Measurements from ENCODE around the gene H2BK1. TPM values are rescaled to one million over a fixed set of nuclear protein-coding genes. Genes with fewer than 3 reads are reported as not detected.

H2BK1 gene
- total and polyA plus RNA-seq, 2 of the 13 experiments (the other 11 are each of a cell fraction or from before 2014, with no cell fraction given), result not detected

DNA sequence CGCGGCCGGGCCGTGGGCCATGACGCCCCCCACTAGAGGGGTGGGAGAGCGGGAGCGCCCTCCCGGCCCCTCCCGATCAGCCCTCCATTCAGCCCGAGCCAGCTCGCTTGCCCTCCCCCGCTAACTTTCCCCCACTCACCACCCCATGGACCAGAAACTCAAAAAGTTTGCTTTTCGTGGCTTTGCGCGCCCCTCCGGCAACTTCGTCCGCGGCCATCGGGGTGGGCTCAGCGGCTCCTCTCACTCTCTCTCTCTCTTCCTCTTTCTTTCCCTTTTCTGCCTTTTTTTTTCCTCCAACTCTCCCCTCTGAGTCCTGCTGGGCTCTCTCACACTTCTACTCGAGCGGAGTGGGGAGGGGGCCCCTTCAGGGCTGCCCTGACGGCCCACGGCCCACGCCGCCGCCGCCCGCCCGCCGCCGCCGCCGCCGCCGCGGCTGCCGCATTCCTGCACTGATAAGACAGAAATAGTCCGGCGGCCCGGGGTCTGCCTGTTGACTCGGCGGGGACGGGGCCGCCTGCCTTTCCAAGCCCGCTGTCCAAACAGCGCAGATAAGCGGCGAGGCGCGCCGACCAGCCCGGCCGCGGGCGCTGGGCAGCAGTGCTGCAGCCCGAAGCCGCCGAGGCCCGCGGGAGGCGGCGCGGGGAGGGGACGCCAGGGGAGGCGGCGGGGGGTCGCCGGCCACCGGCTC lies 38.2 kb upstream of the H2BK1 start, which contains the start of gene SMARCD3 (continued):
- TF ChIP-seq, protein P1, sequence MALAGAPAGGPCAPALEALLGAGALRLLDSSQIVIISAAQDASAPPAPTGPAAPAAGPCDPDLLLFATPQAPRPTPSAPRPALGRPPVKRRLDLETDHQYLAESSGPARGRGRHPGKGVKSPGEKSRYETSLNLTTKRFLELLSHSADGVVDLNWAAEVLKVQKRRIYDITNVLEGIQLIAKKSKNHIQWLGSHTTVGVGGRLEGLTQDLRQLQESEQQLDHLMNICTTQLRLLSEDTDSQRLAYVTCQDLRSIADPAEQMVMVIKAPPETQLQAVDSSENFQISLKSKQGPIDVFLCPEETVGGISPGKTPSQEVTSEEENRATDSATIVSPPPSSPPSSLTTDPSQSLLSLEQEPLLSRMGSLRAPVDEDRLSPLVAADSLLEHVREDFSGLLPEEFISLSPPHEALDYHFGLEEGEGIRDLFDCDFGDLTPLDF (CRISPR knock-in tag; IDR thresholded peaks at IDR 0.05), result no peak
- TF ChIP-seq ZNF720 (CRISPR knock-in tag; IDR thresholded peaks at IDR 0.05) (no peak), NONO (IDR thresholded peaks at IDR 0.05) (no peak), NONO (CRISPR knock-in tag; conservative IDR thresholded peaks at IDR 0.05) (no peak), PAWR (CRISPR knock-in tag; IDR thresholded peaks at IDR 0.05; ENCODE audit: borderline replicate concordance) (no peak), AHR (CRISPR knock-in tag; IDR thresholded peaks at IDR 0.05) (no peak), HOXA5 (CRISPR knock-in tag; IDR thresholded peaks at IDR 0.05) (0 out of 2 replicates have a peak, but pooled peaks have one; percentile 37), ZNF232 (CRISPR knock-in tag; IDR thresholded peaks at IDR 0.05; ENCODE audit: borderline replicate concordance) (no peak), EEA1 (CRISPR knock-in tag; IDR thresholded peaks at IDR 0.05; ENCODE audit: borderline replicate concordance) (no peak), SIN3B (IDR thresholded peaks at IDR 0.05; ENCODE audit: low read length) (no peak), BCL6 (CRISPR knock-in tag; IDR thresholded peaks at IDR 0.05) (no peak), NR2F1 (CRISPR knock-in tag; IDR thresholded peaks at IDR 0.05) (no peak), ZNF263 (CRISPR knock-in tag; IDR thresholded peaks at IDR 0.05) (0 out of 2 replicates have a peak, but pooled peaks have one; percentile 34), ZNF329 (CRISPR knock-in tag; IDR thresholded peaks at IDR 0.05; ENCODE audit: low read depth) (no peak), ZSCAN30 (CRISPR knock-in tag; IDR thresholded peaks at IDR 0.05) (no peak), EZH2 (conservative IDR thresholded peaks at IDR 0.05; ENCODE audit: low read depth, low read length) (no peak; the same call in 1 of the 2 replicates)
- TF ChIP-seq, protein P2, sequence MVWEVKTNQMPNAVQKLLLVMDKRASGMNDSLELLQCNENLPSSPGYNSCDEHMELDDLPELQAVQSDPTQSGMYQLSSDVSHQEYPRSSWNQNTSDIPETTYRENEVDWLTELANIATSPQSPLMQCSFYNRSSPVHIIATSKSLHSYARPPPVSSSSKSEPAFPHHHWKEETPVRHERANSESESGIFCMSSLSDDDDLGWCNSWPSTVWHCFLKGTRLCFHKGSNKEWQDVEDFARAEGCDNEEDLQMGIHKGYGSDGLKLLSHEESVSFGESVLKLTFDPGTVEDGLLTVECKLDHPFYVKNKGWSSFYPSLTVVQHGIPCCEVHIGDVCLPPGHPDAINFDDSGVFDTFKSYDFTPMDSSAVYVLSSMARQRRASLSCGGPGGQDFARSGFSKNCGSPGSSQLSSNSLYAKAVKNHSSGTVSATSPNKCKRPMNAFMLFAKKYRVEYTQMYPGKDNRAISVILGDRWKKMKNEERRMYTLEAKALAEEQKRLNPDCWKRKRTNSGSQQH (CRISPR knock-in tag; IDR thresholded peaks at IDR 0.05; ENCODE audit: low read depth), result no peak
- TF ChIP-seq, protein P3, sequence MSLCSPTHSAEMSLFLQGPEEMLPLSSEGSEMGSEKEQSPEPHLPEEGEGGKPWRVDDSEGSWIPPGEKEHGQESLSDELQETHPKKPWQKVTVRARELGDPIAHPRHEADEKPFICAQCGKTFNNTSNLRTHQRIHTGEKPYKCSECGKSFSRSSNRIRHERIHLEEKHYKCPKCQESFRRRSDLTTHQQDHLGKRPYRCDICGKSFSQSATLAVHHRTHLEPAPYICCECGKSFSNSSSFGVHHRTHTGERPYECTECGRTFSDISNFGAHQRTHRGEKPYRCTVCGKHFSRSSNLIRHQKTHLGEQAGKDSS (CRISPR knock-in tag; IDR thresholded peaks at IDR 0.05; ENCODE audit: borderline replicate concordance, low read depth), result no peak
- TF ChIP-seq, protein P4, sequence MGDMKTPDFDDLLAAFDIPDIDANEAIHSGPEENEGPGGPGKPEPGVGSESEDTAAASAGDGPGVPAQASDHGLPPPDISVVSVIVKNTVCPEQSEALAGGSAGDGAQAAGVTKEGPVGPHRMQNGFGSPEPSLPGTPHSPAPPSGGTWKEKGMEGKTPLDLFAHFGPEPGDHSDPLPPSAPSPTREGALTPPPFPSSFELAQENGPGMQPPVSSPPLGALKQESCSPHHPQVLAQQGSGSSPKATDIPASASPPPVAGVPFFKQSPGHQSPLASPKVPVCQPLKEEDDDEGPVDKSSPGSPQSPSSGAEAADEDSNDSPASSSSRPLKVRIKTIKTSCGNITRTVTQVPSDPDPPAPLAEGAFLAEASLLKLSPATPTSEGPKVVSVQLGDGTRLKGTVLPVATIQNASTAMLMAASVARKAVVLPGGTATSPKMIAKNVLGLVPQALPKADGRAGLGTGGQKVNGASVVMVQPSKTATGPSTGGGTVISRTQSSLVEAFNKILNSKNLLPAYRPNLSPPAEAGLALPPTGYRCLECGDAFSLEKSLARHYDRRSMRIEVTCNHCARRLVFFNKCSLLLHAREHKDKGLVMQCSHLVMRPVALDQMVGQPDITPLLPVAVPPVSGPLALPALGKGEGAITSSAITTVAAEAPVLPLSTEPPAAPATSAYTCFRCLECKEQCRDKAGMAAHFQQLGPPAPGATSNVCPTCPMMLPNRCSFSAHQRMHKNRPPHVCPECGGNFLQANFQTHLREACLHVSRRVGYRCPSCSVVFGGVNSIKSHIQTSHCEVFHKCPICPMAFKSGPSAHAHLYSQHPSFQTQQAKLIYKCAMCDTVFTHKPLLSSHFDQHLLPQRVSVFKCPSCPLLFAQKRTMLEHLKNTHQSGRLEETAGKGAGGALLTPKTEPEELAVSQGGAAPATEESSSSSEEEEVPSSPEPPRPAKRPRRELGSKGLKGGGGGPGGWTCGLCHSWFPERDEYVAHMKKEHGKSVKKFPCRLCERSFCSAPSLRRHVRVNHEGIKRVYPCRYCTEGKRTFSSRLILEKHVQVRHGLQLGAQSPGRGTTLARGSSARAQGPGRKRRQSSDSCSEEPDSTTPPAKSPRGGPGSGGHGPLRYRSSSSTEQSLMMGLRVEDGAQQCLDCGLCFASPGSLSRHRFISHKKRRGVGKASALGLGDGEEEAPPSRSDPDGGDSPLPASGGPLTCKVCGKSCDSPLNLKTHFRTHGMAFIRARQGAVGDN (CRISPR knock-in tag; IDR thresholded peaks at IDR 0.05), result 0 out of 2 replicates have a peak, but pooled peaks have one; percentile 36
- TF ChIP-seq, protein P5, sequence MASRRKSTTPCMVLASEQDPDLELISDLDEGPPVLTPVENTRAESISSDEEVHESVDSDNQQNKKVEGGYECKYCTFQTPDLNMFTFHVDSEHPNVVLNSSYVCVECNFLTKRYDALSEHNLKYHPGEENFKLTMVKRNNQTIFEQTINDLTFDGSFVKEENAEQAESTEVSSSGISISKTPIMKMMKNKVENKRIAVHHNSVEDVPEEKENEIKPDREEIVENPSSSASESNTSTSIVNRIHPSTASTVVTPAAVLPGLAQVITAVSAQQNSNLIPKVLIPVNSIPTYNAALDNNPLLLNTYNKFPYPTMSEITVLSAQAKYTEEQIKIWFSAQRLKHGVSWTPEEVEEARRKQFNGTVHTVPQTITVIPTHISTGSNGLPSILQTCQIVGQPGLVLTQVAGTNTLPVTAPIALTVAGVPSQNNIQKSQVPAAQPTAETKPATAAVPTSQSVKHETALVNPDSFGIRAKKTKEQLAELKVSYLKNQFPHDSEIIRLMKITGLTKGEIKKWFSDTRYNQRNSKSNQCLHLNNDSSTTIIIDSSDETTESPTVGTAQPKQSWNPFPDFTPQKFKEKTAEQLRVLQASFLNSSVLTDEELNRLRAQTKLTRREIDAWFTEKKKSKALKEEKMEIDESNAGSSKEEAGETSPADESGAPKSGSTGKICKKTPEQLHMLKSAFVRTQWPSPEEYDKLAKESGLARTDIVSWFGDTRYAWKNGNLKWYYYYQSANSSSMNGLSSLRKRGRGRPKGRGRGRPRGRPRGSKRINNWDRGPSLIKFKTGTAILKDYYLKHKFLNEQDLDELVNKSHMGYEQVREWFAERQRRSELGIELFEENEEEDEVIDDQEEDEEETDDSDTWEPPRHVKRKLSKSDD (CRISPR knock-in tag; IDR thresholded peaks at IDR 0.05; ENCODE audit: low read depth), result no peak
